NCI-H2171 treated with DMSO at 0.1 percent for 48 hours (cell line): Measurements from ENCODE around the gene NCAN.
A peak's percentile ranks its signal among the peaks of the same experiment; 100 is the strongest.

ENCODE experiments used
- DNase-seq: peaks from one replicate; lab custom pipeline; 2025; lab: John Stamatoyannopoulos, UW

Gene NCAN

DNA sequence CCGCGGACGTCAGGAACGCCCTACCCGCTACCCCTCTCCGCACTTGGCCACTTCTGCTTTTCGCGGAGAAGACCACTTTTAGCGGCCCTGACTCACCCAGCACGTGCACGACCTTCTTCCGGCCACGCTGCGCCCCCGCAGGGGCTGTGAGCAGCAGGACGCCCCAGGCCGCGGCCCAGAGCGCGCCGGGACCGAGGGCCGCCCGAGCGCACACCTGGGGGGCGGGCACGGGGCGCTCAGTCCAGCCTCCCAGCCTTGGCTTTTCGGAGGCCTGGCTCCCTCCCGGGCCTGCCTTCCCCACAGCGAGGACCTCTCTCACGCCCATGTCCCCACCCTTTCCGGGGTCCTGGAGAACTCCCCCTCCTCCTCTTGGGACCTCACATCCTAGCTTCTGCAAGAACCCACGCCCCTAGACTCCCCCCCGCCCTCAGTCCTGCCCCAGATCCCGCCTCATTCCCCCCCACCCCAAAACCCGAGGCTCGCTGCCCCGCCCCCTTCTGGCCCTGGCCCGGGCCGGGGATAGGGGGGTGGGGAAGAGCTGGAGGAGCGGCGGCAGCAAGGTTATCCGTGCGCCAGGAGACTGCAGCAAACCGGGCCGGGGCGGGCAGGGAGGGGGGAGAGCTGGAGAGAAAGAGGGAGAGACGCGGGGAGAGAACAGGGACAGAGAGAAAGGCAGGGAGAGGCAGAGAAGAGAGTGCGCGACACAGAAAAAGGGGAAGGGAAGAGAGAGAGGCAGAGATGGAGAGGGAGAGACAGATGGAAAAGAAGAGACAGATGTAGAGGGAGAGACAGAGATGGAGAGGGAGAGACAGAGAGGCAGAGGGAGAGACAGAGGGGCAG is 49.8 kb downstream of the NCAN start:
- no peak for DNase-seq

DNA sequence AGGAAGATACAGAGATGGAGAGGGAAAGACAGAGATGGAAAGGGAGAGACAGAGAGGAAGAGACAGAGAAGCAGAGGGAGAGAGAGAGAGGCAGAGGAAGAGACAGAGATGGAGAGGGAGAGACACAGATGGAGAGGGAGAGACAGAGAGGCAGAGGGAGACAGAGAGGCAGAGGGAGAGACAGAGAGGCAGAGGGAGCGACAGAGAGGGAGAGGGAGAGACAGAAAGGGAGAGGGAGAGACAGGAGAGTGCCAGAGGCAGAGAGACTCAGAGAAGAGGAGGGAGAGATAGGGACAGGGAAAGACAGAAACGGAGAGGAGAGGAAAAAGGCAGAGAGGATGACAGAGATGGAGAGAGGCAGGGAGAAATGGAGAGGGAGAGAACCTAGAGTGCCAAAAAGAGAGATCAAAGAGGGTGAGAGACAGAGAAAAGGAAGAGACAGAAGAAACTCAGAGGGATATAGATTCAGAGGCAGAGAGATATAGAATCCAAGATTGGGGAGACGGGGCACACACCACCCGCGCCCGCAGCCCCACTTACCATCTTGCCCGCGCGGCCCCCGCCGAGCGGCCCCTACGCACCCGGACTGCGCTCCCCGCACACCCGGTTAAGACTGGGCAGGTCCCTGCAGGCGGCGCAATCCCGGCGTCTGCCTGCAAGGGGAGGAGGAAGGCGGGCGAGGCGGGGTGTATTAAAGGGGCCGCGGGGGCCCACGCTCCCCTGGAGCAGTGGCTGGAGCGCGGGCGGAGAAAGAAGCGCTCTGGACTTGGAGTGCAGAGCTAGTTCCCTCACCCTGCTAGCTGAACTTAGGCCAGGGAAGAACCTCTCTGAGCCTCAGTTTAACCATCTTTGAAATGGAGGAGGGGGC is 50.7 kb downstream of the NCAN start:
- no peak for DNase-seq

DNA sequence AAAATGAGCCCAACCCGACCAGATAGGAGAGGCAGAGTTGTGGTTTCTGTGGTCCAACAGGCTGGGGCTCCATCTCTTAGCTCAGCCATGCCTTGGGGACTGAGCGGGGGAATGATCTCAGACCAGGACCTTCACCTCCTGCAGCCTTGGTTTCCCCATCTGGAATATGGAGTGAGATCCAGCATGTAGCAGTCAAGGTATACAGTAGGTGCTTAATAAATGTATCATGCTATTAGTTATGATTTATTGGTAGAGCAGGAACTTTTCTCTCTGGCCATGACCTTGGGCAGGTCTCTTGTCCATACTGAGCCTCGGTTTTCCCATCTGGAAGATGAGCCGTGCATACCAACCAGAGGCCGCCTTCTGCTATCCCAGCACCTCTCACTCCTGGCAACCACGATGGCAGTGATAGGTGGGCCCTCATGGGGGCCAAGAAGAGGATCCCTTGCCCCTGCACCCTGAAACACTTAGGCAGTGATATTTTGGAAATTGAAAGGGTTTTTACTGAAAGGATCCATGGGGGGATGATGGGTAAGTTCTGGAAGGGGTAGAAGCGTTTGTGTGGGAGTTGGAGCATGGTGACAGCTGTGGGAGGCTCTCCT is 52.2 kb downstream of the NCAN start:
- DNase-seq = no peak

DNA sequence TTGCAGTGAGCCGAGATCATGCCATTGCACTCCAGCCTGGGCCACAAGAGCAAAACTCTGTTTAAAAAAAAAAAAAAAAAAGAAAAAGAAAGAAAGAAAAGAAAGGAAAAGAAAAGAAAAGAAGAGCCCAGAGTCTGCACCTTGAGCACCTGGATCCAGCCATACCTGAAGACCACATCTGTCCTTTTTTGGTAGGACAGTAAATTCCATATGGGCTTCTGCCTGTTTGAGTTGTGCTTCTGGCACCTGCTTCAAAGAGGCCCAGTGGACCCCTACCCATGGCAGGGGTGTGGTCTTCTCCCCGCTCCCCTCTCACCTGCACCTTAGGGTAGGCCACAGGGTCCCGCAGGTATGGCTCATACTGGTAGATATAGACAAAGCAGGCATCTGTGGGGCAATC is 55.5 kb downstream of the NCAN start:
- DNase-seq = no peak

DNA sequence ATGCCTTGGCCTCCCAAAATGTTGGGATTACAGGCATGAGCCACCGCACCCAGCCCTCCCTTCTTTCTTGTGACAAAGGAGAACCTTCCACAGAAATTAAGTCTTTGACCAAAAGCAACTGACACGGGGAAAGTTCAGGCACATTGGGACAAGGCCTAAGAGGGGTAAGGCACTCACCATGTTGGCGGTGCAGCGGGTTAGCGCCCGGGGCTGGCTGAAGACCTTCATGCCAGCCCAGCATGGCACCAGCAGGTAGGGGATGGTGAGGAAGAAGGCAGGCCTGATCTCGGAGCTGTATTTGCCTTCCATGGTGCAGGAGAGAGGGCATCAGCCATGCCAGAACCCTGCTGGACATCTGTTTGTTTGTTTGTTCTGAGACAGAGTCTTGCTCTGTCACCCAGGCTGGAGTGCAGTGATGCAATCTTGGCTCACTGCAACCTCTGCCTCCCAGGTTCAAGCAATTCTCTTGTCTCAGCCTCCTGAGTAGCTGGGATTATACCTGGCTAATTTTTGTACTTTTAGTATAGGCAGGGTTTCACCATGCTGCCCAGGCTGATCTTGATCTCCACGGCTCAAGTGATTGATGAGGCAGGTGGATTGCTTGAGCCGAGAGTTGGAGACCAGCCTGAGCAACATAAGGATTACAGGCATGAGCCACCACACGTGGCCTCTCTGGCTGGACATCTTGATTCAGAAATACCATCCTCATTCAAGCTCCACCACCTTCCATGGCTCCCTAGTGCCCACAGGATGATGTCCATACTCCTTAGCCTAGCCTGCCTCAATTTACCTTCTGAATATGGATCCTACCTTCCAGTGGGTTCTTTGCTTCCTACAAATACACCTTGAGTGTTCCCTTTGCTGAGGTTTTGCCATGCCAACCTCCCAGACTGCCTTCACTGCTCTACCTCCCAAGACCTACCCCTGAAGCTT is 57.0 kb downstream of the NCAN start:
- DNase-seq = no peak

DNA sequence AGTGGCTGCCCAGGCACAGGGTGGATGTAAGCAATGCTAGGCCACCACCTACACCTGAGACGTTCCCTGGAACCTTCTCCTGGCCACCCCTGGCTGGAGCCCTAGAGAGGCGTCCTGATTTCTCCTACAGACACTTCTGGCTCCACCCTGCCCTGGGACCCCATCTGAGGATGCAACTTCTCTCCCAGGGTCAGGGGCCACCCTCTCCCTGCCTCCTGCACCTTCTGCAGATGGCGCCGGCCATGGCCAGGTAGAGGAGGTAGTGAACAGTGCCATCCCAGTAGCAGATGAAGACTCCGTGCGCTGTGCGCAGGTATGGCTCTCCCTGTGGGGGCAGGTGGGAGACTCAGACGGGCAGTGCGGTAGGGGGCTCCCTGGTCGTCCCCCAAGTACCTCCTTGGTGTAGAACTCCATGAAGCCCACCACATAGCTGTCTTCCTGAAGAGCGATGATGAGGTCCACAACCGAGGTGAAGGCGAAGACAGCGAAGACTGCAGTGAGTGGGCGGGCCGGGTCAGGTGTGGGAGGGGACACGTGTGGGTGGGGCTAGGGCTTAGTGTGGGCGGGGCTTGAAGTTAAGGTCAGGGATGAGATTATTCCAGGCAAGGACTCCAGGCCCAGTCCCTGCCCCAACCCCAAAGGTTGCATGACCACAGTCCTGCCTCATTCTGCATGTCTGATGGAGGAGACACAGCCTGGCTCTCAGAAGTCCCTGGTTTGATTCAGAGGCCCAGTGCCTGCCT is 58.4 kb downstream of the NCAN start:
- no peak for DNase-seq

DNA sequence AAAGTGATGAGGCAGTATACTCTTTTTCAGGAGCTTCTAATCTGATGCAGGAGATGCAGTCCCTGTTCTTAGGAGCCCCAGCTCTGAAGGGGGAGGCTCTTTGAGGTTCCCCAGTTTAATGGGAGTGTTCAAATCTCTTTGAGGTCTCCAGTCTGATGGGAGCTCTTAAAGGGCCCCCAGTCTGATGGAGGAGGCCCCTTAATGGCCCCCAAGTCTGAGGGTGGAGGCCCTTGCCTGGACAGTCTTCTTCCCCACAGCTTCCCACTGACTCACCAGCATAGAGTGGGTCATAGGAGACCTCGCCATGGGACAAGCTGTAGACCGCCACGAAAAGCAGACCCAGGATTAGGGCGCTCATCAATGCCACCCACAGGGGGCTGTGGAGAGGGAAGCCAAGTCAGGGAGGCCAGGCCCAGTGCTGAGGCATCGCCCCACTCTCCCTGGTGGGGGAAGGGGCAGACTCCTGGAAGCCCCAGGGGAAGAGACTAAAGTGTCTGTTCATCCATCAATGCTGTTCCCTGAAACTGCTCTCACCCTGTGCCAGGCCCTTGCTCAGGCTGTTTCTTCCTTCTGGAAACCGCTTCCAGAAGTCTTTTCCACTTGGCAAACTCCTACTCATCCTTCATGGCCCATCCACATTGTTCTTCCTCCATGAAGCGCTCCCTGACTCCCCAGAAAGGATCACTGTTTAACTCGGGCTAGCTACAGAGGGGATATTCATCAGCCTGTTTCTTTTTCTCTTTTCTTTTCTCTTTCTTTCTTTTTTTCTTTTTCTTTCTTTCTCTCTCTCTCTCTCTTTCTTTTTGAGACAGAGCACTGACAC is 59.2 kb downstream of the NCAN start:
- no peak for DNase-seq

DNA sequence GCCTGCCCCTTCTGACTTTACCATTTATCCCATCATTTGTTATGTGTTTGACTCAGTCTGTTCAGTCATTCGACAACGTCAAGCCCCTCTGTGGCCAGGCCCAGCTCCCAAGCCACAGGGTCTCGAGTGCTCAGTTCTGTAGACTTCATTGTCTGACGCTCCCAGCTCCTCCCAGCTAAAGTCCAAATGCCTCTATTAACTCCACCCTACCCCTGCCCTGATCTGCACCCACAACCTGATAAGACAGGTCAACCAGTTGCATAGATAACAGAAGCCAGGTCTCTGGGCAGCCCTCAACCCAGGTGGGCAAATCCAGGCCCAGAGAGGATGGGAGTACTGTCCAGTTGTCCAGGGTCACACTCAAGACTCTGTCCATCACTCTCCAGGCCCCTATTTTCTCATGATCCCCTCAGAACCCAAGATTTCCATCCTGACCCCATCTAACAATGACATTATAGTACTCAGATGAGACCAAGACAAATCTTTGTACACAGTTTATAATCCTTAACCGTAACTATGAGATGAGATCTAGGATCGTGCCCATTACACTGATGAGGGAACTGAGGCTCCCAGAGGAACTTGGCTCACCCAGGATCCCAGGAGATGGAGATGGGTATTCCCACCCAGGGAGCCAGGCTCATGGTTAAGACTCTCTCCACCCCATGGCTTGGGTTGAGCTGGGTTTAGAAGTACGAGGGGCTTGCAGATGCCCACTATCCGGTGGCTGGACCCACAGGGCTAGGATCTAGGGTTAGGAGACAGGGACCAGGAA is 60.3 kb downstream of the NCAN start:
- no peak for DNase-seq

DNA sequence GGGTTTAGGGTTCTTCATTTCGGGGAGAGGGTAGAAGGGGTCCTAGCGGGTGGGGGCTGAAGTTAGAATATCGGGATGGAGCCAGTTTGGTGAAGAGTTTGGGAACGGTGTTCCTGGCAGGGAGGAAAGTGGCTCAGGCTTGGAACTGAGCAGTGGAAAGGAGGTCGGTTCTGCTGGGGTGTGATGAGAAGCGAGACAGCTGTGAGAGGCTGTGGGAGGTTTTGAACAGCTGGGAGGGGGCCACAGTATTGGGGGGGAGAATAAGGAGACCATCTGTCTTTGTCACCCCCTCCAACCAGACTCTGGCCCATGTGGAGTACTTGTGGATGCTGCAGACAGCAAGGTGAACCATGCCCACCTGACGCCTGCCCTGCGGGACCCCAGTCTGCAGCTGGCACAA is 62.4 kb downstream of the NCAN start:
- DNase-seq = peak; percentile 73

DNA sequence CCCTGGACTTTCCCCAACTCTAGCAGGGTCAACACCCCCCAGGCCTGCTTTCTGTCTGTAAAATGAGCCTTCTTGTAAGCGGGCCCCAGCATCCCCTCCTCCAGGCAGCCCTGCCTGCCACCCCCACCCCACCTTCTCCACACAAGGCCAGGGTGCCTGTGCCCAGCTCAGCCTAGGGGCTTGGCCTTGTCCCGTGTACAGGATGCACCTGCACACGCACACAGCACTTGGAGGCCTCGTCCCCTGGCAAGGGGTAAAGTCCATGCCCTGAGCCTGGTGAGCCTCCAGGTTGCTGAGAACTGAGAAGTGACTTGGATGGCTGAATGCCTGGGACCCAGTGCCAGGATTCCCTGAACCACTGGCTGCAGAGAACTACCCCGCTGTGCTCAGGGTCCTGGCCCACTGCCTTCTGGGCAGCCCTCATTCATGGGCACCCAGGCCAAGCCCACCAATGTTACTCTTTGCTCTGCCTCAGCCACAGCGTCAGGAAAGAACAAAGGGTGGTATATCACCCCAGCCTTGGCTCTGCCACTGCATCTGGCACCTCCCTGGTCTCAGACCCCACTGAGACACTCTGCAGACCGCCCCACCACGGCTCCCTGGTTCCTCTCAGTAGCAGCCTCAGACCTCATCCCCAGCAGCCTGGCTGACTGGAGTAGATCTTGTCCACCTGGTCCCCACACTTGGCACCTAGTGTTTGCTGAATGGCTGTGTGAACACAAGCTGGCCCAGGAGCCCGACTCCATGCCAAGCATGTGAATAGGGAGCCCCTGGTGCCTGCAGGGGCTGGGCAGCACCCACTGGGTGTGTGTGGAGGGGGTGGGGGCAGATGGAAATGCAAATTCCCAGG is 63.2 kb downstream of the NCAN start:
- DNase-seq = no peak

DNA sequence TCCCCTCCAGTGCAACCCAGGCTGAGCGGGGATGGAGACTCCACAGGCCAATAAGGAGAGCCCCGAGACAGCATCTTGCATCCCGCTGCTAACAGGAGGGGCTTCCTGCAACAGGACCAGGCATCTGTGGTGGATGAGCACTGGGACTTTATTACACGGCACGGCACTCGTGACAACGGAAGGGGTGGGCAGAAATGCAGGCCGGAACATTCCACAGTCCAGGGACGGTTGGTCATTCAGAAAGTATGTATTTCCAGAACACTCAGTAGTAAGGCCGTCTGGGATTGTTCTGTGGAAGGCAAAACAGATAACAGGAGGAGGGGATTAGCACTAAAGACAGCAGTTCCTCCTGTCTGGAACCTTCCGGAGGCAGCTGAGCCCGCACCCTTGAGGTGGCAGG is 64.6 kb downstream of the NCAN start:
- DNase-seq = no peak

DNA sequence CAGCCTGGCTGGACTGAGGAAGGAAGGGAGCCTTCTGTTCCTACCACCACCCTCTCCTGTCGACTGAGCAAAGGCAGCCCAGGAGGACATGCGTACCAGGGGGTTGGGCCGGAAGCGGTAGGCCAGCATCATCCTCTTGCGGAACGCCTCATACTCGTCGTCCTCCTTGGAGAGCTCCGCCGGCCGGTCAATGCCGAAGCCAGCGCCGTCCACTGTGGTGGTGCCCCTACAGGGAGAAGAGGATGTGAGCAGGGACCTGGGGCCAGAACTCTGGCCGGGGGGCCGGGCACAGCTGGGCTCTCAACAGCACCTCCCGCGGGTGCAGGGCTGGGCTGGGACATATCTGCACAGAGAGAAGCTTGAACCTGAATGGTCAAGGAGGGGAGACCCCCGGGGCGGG is 65.1 kb downstream of the NCAN start:
- no peak for DNase-seq

DNA sequence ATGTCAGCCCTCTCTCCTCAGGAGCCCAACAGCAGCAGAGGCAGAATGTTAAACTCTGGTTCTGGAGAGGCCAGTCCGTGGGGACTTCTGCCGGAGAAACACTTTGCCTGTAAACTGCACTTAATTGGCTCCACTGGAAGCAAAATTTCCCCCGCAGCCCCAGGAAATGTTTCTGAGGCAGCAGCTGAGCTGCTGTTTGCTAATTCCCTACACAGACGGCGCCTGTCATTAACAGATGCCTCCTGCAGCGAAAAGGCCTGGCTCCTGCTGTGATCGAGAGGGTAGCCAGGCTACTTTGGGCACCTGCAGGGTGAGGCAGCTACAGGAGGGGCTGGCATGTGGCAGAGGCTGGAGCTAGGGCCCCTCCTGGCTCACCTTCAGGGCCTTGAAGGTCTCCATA is 66.6 kb downstream of the NCAN start:
- DNase-seq = peak; percentile 86

DNA sequence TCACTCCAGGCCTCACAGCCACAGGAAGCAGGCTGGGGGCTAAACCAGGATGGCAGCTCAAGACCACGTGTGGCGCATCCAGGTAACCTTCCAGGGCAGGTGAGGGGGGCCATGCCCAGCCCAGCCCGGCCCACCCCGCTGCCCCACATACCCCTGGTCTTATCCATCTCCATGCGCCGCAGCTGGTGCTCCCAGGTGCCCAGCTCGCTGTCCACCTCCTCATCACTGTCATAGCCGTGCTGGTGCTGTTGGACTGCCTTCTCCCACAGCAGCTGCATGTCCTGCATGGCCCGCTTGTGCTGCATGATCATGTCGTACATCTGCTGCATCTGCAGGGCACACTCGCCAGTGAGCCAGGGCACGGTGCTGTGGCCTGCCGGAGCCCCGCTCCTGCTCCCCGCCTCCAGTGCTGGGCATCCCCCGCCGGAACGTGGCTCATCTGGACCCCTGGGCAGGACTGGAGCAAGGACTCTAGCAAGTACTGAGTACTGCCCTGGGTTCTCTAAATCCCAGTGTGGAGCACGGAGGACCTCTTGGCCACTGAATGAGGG is 67.4 kb downstream of the NCAN start:
- DNase-seq = no peak

DNA sequence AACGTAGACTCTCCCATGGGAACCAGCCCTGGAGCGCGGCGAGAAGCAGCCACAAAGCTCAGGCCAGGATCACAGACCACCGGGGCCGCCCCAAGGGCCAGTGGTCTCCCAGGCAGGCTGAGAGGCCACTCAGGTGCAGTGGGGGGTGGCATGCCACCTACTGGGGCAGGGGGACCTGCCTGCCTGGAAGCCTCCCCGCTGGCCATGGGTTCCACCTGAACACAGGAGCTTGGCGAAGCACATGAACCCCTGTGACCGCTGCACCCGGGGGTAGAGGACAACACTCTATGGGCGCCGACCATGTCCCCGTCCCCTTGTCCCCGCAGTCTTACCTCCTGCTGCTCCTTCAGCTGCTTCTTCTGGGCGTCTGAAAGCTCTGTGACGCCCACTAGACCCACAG is 68.1 kb downstream of the NCAN start:
- no peak for DNase-seq

DNA sequence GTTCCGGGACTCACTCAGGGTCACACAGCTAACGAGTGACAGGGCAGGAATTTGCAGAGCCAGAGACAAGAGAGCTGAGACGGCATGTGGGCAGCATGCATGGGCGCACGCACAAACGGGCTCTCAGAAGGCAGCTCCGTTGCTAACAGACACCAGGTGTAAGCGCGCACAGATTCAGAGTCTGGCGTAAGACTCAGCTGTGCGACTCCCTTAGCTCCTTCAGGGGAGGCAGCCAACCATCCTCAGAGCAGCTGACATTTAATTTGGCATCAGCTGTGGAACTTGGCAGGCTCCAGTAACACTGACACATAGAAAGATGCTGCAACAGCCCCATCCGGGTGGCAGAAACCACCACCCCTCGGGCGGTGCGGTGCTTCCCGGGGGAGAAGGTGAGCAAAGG is 68.8 kb downstream of the NCAN start:
- DNase-seq = peak; percentile 94

DNA sequence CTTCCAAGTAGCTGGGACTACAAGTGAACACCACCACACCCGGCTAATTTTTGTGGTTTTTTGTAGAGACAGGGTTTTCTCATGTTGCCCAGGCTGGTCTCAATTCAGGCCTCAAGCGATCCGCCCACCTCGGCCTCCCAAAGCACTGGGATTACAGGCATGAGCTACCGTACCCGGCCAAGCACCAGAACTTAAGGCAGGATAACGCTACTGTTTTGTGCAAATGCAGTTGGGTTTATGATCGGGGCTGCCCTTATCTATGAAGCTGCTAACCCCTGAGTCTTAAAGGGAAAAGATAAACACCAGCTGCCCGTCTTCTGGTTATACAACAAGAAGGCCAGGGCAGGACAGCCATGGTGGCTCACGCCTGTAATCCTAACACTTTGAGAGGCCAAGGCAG is 73.9 kb downstream of the NCAN start:
- DNase-seq = no peak

DNA sequence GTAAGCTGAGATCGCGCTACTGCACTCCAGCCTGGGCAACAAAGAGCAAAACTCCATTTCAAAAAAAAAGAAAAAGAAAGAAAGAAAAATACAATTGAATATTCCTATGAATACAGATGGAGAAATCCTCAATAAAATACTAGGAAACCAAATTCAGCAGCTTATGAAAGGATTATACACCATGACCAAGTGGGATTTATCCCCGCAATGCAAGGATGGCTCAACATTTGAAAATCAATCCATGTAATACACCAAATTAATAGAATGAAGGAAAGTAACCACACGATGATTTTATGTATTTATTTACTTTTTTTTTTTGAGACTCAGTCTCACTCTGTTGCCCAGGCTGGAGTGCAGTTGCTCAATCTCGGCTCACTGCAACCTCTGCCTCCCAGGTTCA is 80.8 kb downstream of the NCAN start:
- no peak for DNase-seq
